Immature natural killer cell (primary cell): ENCODE data around the gene DZANK1. TPM values are rescaled to one million over a fixed set of nuclear protein-coding genes. Genes with fewer than 3 reads are reported as not detected.

Experiments
- DNase-seq, 3 donors: peaks; one replicate each; pipeline ENCODE4 v3.0.0; 2022; ENCODE audit warnings: mixed read lengths in 1 of 3
- H3K27ac Mint-ChIP-seq, 6 donors: one replicate each; pipeline ENCODE4 v1.8.0; 2020; ENCODE audit warnings: mixed read lengths in 6 of 6, mild to moderate bottlenecking in 5 of 6, inconsistent platforms in 4 of 6, moderate library complexity in 3 of 6
- H3K27me3 Mint-ChIP-seq, 3 donors: one replicate each; pipeline ENCODE4 v1.8.0; 2020 to 2021; ENCODE audit warnings: low read depth in 3 of 3, mild to moderate bottlenecking in 3 of 3, mixed read lengths in 3 of 3, moderate library complexity in 3 of 3, inconsistent platforms in 1 of 3
- H3K36me3 Mint-ChIP-seq, 3 donors: one replicate each; pipeline ENCODE4 v1.8.0; 2020; ENCODE audit warnings: mixed read lengths in 3 of 3, inconsistent platforms in 2 of 3, mild to moderate bottlenecking in 2 of 3
- H3K4me1 Mint-ChIP-seq, 2 donors: one replicate each; pipeline ENCODE4 v1.8.0; 2020; ENCODE audit warnings: inconsistent platforms in 2 of 2, mild to moderate bottlenecking in 2 of 2, mixed read lengths in 2 of 2, moderate library complexity in 1 of 2
- H3K4me3 Mint-ChIP-seq, 5 donors: one replicate each; pipeline ENCODE4 v1.8.0; 2020; ENCODE audit warnings: mild to moderate bottlenecking in 5 of 5, mixed read lengths in 5 of 5, inconsistent platforms in 3 of 5, moderate library complexity in 3 of 5
- H3K9me3 Mint-ChIP-seq, 6 donors: one replicate each; pipeline ENCODE4 v1.8.0; 2020; ENCODE audit warnings: mild to moderate bottlenecking in 6 of 6, mixed read lengths in 6 of 6, inconsistent platforms in 4 of 6, moderate library complexity in 3 of 6
- polyA plus RNA-seq, 3 donors: library from polyadenylated mRNA; unstranded; fragments of 300-500 nt; fragmentation: Illumina TruSeq; gene quantifications; one replicate each; pipeline ENCODE4 v1.2.3, GENCODE V29; 2021

Gene DZANK1
- polyA plus RNA-seq, 3 donors from 2014 or later: 1.2 to 1.6 TPM; not detected in 1

DNA sequence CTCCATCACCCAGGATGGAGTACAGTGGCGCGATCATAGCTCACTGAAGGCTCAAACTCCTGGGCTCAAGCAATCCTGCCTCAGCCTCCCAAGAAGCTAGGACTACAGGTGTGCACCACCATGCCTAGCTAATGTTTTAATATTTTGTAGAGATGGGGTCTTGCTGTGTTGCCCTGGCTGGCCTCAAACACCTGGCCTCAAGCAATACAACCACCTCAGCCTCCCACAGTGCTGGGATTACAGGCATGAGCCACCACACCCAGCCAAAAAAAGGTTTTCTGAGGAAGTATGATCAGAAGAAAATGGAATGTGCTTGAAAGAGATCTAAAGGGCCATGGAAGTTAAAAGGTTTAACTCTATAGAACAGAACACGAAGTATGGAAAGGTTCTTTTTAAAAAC is 21.5 kb upstream of the DZANK1 start:
- no peak overlapping the region for H3K4me3 Mint-ChIP-seq
- H3K9me3 Mint-ChIP-seq: no peaks in the 10 kb centered on the region
- no peaks in the 10 kb centered on the region for H3K4me1 Mint-ChIP-seq
- no peak overlapping the region for H3K27ac Mint-ChIP-seq
- peaks cover 0 to under 1% (median 0%) of the 10 kb centered on the region in 3 donors for H3K27me3 Mint-ChIP-seq
- DNase-seq: no peak
- H3K36me3 Mint-ChIP-seq: peaks cover 12 to 35% (median 18%) of the 10 kb centered on the region in 3 donors

DNA sequence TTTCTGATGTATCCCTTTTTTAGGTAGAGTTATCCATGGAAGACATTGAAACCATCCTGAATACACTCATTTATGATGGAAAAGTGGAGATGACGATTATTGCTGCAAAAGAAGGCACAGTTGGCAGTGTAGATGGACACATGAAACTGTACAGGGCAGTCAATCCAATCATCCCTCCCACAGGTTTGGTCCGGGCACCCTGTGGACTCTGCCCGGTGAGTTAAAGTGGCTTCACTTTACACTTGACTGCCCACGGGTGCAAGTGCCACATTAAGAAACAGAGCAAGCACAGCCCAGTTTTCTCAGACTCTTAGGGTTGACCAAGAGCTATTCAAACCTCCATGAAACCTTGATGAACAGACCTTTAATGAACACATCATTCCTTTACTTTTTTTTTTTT is 14.8 kb upstream of the DZANK1 start:
- Mint-ChIP-seq H3K9me3 (no peaks in the 10 kb centered on the region), H3K4me3 (no peak overlapping the region), H3K27me3 (no peaks in the 10 kb centered on the region), H3K4me1 (no peaks in the 10 kb centered on the region), H3K36me3 (peaks cover 18 to 43% (median 20%) of the 10 kb centered on the region in 3 donors), H3K27ac (peak overlapping the region in 1 of 6 donors; percentile 77)
- no peak for DNase-seq

DNA sequence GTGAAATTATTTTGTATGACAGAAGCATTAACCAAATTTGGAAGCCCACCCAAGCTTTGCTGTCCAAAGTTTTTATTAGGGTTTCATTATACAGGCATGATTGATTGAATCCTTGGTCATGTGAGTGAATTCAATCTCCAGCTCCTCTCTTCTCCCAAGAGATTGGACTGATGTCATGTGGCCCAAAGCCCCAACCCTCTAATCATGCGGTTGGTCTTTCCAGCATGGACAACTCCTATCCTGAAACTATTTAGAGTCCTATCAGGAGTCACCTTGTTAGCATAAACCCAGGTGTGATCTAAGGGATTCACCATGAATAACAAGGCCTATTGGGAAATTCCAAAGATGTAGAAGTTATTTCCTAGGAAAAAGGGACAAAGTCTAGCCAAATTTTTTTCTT is 11.0 kb upstream of the DZANK1 start:
- H3K27me3 Mint-ChIP-seq: no peaks in the 10 kb centered on the region
- DNase-seq: no peak
- H3K27ac Mint-ChIP-seq: no peak overlapping the region
- peaks cover 27 to 49% (median 28%) of the 10 kb centered on the region in 3 donors for H3K36me3 Mint-ChIP-seq
- no peak overlapping the region for H3K4me3 Mint-ChIP-seq
- H3K4me1 Mint-ChIP-seq: no peaks in the 10 kb centered on the region
- H3K9me3 Mint-ChIP-seq: no peaks in the 10 kb centered on the region

DNA sequence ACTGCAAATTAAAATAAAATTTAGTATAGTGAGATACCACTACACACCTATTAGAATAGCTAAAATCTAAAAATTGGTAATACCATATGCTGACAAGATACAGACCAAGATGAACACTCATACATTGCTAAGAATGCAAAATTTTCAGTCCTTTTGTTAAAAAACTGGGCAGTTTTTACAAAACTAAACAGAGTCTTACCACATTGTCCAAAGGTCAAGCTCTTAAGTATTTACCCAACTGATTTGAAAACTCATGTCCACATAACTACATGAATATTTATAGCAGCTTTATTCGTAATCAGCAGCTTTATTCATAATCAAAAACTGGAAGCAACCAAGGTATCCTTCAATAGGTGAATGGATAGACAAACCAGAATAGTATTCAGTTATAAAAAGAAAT is 10.4 kb upstream of the DZANK1 start:
- Mint-ChIP-seq H3K9me3 (no peaks in the 10 kb centered on the region), H3K27ac (no peak overlapping the region), H3K27me3 (no peaks in the 10 kb centered on the region), H3K4me1 (no peaks in the 10 kb centered on the region), H3K36me3 (peaks cover 21 to 44% (median 23%) of the 10 kb centered on the region in 3 donors), H3K4me3 (no peak overlapping the region)
- no peak for DNase-seq

DNA sequence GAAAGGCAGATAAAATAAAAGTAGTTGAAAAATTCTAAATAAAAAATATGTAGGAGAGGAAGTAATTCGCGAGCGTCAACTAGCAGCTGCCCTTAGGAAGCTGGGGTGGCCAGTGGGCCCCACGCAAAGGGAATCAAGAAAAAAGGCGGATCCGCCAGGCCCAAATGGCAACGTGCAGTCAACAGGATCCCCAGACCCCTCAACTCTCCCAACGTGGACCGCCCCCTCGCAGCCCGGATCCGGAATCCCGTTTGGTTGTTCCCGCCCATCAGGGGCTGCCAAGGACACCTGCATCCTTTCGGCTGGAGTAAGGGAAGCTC is 296 bp downstream of the DZANK1 start:
- peak overlapping the region; percentile 93 to 97 (median 96) for H3K27ac Mint-ChIP-seq
- H3K4me3 Mint-ChIP-seq: peak overlapping the region; percentile 93 to 98 (median 95)
- H3K4me1 Mint-ChIP-seq: peaks cover 30 to 40% of the 10 kb centered on the region in 2 donors
- H3K9me3 Mint-ChIP-seq: no peaks in the 10 kb centered on the region
- H3K27me3 Mint-ChIP-seq: peaks cover 0 to 15% (median 7%) of the 10 kb centered on the region in 3 donors
- H3K36me3 Mint-ChIP-seq: peaks cover 0 to 4% (median 4%) of the 10 kb centered on the region in 3 donors
- no peak for DNase-seq

DNA sequence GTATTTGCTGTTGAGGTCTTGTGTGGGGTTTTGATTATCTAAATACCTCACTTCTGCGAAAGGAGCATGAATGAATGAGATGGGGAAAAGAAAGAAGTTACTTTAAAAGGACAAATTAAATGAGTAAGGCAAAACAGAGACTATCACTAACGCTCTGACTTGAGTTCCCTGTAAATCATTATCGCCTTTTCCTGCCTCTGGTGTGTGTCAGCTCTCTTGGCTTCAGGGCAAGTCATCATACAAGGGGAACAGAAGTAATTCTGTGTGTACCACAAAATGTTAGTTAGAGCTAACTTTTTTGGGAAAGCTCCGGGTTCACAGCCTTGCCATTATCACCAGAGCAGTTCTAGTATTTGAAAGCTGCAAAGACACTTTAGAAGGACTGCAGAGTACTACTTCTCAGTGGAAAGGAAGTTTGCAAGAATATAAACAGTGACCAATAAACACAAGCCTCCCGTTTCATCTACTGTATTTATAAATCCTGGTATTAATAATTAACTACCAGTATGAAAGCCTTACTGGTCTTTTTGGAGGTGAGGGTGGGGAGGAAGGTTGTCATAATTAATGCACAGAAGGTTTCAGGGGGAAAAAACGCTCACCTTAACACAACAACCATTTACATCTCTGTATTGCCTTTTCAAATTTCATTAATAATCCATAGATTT is 1.2 kb downstream of the DZANK1 start:
- H3K27ac Mint-ChIP-seq: peak overlapping the region; percentile 93 to 97 (median 96)
- no peak for DNase-seq
- no peaks in the 10 kb centered on the region for H3K9me3 Mint-ChIP-seq
- H3K4me1 Mint-ChIP-seq: peaks cover 30 to 40% of the 10 kb centered on the region in 2 donors
- peak overlapping the region; percentile 47 to 97 (median 94) for H3K4me3 Mint-ChIP-seq
- peaks cover 0 to 15% (median 7%) of the 10 kb centered on the region in 3 donors for H3K27me3 Mint-ChIP-seq
- peaks cover 0 to 4% (median 4%) of the 10 kb centered on the region in 3 donors for H3K36me3 Mint-ChIP-seq

DNA sequence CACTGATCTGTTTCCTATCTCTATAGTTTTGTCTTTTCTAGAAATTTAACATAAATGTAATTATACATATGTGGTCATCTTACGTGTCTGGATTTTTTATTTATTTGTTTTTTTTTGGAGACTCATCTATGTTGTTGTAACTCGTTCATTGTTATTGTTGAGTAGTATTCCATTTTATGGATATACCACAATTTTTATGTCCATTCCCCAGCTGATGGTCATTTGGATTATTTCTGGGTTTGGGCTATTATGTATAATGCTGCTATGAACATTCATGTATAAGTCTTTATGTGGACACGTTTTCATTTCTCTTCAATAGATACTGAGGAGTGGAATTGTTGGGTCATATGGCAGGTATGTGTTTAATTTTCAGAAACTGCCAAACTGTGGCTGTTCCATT is 10.2 kb downstream of the DZANK1 start:
- Mint-ChIP-seq H3K9me3 (no peaks in the 10 kb centered on the region), H3K36me3 (peaks cover 0 to 21% (median 8%) of the 10 kb centered on the region in 3 donors), H3K27me3 (peaks cover 0 to 4% (median 0%) of the 10 kb centered on the region in 3 donors), H3K27ac (no peak overlapping the region), H3K4me3 (no peak overlapping the region), H3K4me1 (no peaks in the 10 kb centered on the region)
- no peak for DNase-seq

DNA sequence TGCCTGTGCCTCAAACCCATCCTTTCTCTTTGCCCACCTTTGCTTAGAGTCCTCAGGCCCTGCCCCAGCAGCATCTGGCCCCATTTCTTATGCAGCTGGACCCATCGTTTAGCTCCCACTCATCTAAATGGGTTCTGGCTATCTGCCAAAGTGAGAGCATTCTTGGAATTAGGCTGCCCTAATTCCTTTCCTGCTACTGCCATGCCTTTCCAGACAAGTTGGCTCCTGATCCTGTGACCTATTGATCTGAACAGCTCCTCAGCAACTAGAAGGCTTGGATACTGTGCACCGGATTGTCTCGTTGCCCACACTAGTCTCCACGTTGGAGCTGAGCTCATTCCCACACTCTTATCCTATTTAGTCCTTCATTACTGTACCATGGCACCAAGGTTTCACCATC is 22.9 kb downstream of the DZANK1 start:
- peaks cover 0 to 4% (median 2%) of the 10 kb centered on the region in 3 donors for H3K27me3 Mint-ChIP-seq
- no peak for DNase-seq
- peaks cover 4 to 15% (median 4%) of the 10 kb centered on the region in 3 donors for H3K36me3 Mint-ChIP-seq
- H3K9me3 Mint-ChIP-seq: no peaks in the 10 kb centered on the region
- H3K27ac Mint-ChIP-seq: no peak overlapping the region
- no peak overlapping the region for H3K4me3 Mint-ChIP-seq
- no peaks in the 10 kb centered on the region for H3K4me1 Mint-ChIP-seq

DNA sequence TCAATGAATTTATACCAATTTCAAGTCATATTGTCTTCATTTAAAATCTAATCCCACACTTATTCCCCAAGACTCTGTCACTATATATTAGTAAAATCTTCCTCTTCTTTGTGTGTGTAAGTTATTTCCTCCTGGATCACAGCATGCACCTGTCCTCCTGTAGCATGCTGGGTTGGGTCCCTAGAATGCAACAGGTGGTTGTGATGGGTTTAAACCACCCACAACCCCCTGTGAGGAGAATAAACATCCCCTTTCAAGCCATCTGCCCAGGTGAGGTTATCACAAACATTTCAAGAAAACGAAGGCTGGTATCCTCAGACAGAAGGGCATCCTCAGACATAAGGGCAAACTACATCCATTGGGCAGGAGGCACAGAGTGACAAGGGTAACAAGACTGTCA is 26.4 kb downstream of the DZANK1 start:
- Mint-ChIP-seq H3K4me1 (peaks cover 8 to 13% of the 10 kb centered on the region in 2 donors), H3K9me3 (no peaks in the 10 kb centered on the region), H3K27ac (no peak overlapping the region), H3K36me3 (peaks cover 0 to 7% (median 0%) of the 10 kb centered on the region in 3 donors), H3K4me3 (no peak overlapping the region), H3K27me3 (peaks cover 0 to 2% (median 0%) of the 10 kb centered on the region in 3 donors)
- DNase-seq: no peak

DNA sequence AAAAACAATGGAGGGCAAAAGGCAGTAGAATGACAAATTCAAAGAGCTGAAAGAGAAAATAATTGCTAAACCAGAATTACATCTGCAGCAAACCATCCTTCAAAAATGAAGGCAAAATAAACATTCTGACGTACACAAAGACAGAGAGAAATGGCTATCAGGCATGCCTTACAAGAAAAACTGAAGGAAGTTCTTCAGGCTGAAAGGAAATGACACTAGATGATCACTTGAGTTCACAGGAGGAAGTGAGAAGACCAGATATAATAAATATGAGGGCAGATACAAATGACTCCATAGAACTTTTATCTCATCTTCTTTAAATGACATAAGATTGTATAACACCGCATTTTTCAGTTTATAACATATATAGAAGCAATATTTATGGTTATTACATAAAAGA is 30.0 kb downstream of the DZANK1 start:
- peaks cover 0 to 2% (median 0%) of the 10 kb centered on the region in 3 donors for H3K27me3 Mint-ChIP-seq
- H3K9me3 Mint-ChIP-seq: no peaks in the 10 kb centered on the region
- no peak for DNase-seq
- H3K36me3 Mint-ChIP-seq: peaks cover 0 to 3% (median 3%) of the 10 kb centered on the region in 3 donors
- peaks cover 13 to 14% of the 10 kb centered on the region in 2 donors for H3K4me1 Mint-ChIP-seq
- H3K4me3 Mint-ChIP-seq: peak overlapping the region in 1 of 5 donors; percentile 24
- peak overlapping the region in 4 of 6 donors; percentile 13 to 69 (median 18) for H3K27ac Mint-ChIP-seq

DNA sequence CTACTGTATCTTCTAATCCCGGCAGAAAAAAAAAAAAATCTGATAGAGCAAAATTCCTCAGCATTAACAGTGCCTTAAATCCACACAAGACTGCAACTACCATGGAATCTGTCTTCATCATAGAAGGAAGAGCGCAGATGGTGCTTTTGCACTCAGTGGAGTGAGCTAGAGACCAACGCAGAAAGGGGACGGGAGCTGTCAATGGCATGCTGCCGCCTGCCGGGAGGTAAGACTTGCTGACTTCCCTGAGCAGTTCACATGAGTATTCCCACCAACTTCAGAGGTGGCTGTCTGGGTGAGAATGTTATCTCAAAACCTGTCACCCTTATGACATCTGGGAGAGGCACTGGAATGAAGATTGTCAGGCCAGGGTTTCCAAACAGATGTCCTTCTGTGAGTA is 35.6 kb downstream of the DZANK1 start:
- Mint-ChIP-seq H3K27ac (peak overlapping the region in 1 of 6 donors; percentile 33), H3K27me3 (no peaks in the 10 kb centered on the region), H3K36me3 (peaks cover 0 to 16% (median 8%) of the 10 kb centered on the region in 3 donors), H3K4me3 (no peak overlapping the region), H3K4me1 (peaks cover 4 to 6% of the 10 kb centered on the region in 2 donors), H3K9me3 (no peaks in the 10 kb centered on the region)
- DNase-seq: no peak

DNA sequence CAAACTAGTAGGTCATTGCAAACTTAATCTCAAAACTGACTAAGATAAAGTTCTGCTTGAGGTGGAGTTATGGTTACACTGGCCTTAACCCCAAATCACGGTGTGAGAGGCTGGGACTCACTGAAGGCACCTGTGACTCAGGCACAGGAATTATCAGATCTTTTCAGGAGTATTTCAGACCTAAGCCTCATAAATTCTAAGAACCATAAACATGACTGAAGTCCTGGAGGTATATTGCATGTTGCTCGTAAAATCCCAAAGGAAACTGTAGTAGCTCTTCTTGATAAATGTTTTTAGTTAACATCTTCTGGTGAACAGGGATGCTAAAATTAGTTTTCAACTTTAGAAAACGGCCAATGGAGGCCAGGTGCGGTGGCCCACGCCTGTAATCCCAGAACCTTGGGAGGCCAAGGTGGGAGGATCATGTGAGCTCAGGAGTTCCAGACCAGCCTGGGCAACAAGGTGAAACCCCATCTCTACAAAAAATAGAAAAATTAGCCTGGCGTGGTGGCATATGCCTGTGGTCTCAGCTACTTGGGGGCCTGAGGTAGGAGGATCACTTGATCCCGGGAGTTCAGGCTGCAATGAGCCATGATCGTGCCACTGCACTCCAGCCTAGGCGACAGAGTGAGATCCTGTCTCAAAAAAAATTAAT is 36.5 kb downstream of the DZANK1 start:
- no peak for DNase-seq
- Mint-ChIP-seq H3K4me3 (no peak overlapping the region), H3K27ac (no peak overlapping the region), H3K36me3 (peaks cover 4 to 16% (median 12%) of the 10 kb centered on the region in 3 donors), H3K27me3 (no peaks in the 10 kb centered on the region), H3K9me3 (no peaks in the 10 kb centered on the region), H3K4me1 (peaks cover 0 to 6% of the 10 kb centered on the region in 2 donors)

DNA sequence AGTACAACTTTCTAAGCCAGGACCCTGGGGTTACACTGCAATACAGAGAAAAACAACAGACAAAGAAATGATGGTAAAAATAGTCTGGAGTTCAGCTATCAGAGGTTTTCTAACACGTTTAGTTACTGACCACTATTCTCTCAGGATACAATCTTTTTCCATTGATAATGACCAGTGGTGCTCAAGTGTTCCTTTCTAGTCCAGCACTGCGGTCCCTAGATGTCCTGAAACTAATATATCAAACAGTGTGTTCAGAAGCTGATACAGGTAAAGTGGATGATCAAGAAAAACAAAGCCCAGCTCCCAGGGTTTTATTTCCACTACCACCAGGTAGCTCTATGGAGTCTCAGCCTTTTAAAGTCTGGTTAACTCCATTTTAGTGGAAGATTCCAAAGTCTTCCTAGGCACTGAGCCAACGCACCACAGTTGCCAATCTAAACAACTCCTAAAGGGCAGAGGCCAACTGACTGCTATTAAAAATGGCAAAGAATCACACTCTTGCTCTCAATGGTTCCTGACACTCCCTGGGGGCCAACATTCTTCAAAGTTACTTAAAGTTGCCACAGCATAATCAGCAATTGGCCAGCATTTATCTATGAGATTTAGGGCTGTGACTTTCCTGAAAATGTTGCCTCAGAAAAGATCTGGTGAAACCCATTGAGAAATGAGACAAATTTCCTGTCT is 38.2 kb downstream of the DZANK1 start:
- Mint-ChIP-seq H3K27ac (no peak overlapping the region), H3K9me3 (no peaks in the 10 kb centered on the region), H3K36me3 (peaks cover 4 to 19% (median 12%) of the 10 kb centered on the region in 3 donors), H3K4me3 (no peak overlapping the region), H3K27me3 (peaks cover 0 to 3% (median 0%) of the 10 kb centered on the region in 3 donors), H3K4me1 (no peaks in the 10 kb centered on the region)
- DNase-seq: no peak

DNA sequence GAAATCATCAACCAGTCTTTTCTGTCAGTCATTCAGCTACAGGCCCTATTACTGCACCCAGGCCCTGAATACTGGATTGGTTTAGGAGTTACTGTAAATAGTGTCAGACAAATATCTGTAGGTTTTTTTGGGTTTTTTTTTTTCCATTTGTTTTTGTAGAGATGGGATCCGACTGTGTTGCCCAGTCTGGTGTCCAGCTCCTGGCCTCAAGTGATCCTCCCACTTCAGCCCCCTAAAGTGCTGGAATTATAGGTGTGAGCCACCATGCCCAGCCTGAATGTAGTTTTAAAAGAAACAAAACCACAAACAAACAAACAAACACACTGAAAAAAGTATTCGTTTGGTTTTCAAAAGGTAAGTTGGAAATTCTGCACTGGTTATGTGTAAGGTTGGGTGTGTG is 39.6 kb downstream of the DZANK1 start:
- Mint-ChIP-seq H3K9me3 (no peaks in the 10 kb centered on the region), H3K4me3 (no peak overlapping the region)

More for the DNA sequence above, 39.6 kb downstream of the DZANK1 start:
- H3K27ac Mint-ChIP-seq: peak overlapping the region in 1 of 6 donors; percentile 41
- no peak for DNase-seq
- peaks cover 0 to 3% (median 0%) of the 10 kb centered on the region in 3 donors for H3K27me3 Mint-ChIP-seq
- no peaks in the 10 kb centered on the region for H3K4me1 Mint-ChIP-seq
- H3K36me3 Mint-ChIP-seq: peaks cover 4 to 19% (median 9%) of the 10 kb centered on the region in 3 donors
